Activated naive CD4-positive, alpha-beta T cell treated with Interleukin-2 at 50 U/mL for 16 hours (primary cell): ENCODE results near the gene CEP135.
A peak's percentile ranks its signal among the peaks of the same experiment; 100 is the strongest.
"Not testable (repeated sequence)": the region's sequence is repeated elsewhere in the genome, so short reads cannot be mapped to it uniquely, and the experiment has no call there.

Source experiments
- DNase-seq: peaks from one replicate; pipeline ENCODE4 v3.0.0-alpha.2; 2020

Gene CEP135

GRCh38 chr4:55947912-55948725 is 626 bp upstream of the CEP135 start:
- peak; percentile 51 for DNase-seq

GRCh38 chr4:55949482-55949802 is 697 bp downstream of the CEP135 start:
- DNase-seq, result no peak

GRCh38 chr4:55951191-55951922 is 2.6 kb downstream of the CEP135 start:
- no peak for DNase-seq

- DNase-seq, result no peak
Observed at GRCh38 chr4:55955710-55956109, 7.0 kb downstream of the CEP135 start.

GRCh38 chr4:55959655-55960054 is 10.9 kb downstream of the CEP135 start:
- DNase-seq, result no peak

- DNase-seq, result no peak
Observed at GRCh38 chr4:55964046-55964445, 15.3 kb downstream of the CEP135 start.

GRCh38 chr4:55965585-55965984 is 16.8 kb downstream of the CEP135 start:
- no peak for DNase-seq

- not testable (repeated sequence) for DNase-seq
Observed at GRCh38 chr4:55966324-55966723, 17.6 kb downstream of the CEP135 start.

- DNase-seq, result no peak
Observed at GRCh38 chr4:55967376-55967775, 18.6 kb downstream of the CEP135 start.

- no peak for DNase-seq
Observed at GRCh38 chr4:55973650-55974049, 24.9 kb downstream of the CEP135 start.

- DNase-seq, result no peak
Observed at GRCh38 chr4:55977811-55978210, 29.1 kb downstream of the CEP135 start.

- DNase-seq, result no peak
Observed at GRCh38 chr4:55979562-55979961, 30.8 kb downstream of the CEP135 start.

- no peak for DNase-seq
Observed at GRCh38 chr4:55980725-55981124, 32.0 kb downstream of the CEP135 start.

GRCh38 chr4:55982976-55983375 is 34.2 kb downstream of the CEP135 start:
- DNase-seq, result no peak

- DNase-seq, result no peak
Observed at GRCh38 chr4:55989766-55990165, 41.0 kb downstream of the CEP135 start.

- peak; percentile 2 for DNase-seq
Observed at GRCh38 chr4:55993994-55994663, 45.4 kb downstream of the CEP135 start.

- no peak for DNase-seq
Observed at GRCh38 chr4:55996646-55997045, 47.9 kb downstream of the CEP135 start.

GRCh38 chr4:56003606-56004005 is 54.9 kb downstream of the CEP135 start:
- DNase-seq, result no peak

- no peak for DNase-seq
Observed at GRCh38 chr4:56004235-56004634, 55.5 kb downstream of the CEP135 start.

- DNase-seq, result no peak
Observed at GRCh38 chr4:56007154-56007553, 58.4 kb downstream of the CEP135 start.

GRCh38 chr4:56008206-56008605 is 59.5 kb downstream of the CEP135 start:
- DNase-seq, result no peak

GRCh38 chr4:56026596-56026995 is 77.9 kb downstream of the CEP135 start:
- no peak for DNase-seq

- no peak for DNase-seq
Observed at GRCh38 chr4:56028165-56028564, 79.4 kb downstream of the CEP135 start.
